Fibroblast of skin of left biceps (primary cell): ENCODE data around the gene SUFU.

Experiments
- DNase-seq, 2 experiments: peaks; one replicate each; pipeline ENCODE4 v3.0.0-alpha.2; 2013; ENCODE audit warnings: low read depth in 2 of 2

SUFU gene

GRCh38 chr10:102549549-102549948 lies 45.8 kb downstream of the SUFU start:
- no peak for DNase-seq

GRCh38 chr10:102550636-102551210 lies 47.0 kb downstream of the SUFU start:
- no peak for DNase-seq

- no peak for DNase-seq
These were observed 48.8 kb downstream of the SUFU start for GRCh38 chr10:102552533-102552932.

GRCh38 chr10:102553771-102554170 lies 50.0 kb downstream of the SUFU start:
- DNase-seq = no peak

- DNase-seq = no peak
These were observed 50.8 kb downstream of the SUFU start for GRCh38 chr10:102554531-102554930.

GRCh38 chr10:102555781-102556328 lies 52.1 kb downstream of the SUFU start:
- no peak for DNase-seq

GRCh38 chr10:102557569-102557968 lies 53.8 kb downstream of the SUFU start:
- no peak for DNase-seq

GRCh38 chr10:102559764-102560163 lies 56.0 kb downstream of the SUFU start:
- DNase-seq = no peak

- no peak for DNase-seq
These were observed 60.5 kb downstream of the SUFU start for GRCh38 chr10:102564209-102564834.

- DNase-seq = no peak
These were observed 62.0 kb downstream of the SUFU start for GRCh38 chr10:102565793-102566192.

- DNase-seq = no peak
These were observed 75.0 kb downstream of the SUFU start for GRCh38 chr10:102578782-102579181.

GRCh38 chr10:102579328-102579727 lies 75.6 kb downstream of the SUFU start:
- DNase-seq = no peak

GRCh38 chr10:102580230-102580629 lies 76.5 kb downstream of the SUFU start:
- DNase-seq = no peak

- DNase-seq = no peak
These were observed 77.6 kb downstream of the SUFU start for GRCh38 chr10:102581401-102581800.

- no peak for DNase-seq
These were observed 78.3 kb downstream of the SUFU start for GRCh38 chr10:102581981-102582580.

- peak; percentile 61 to 62 for DNase-seq
These were observed 80.0 kb downstream of the SUFU start for GRCh38 chr10:102583435-102584417.

GRCh38 chr10:102585026-102585425 lies 81.3 kb downstream of the SUFU start:
- DNase-seq = no peak

- no peak for DNase-seq
These were observed 83.1 kb downstream of the SUFU start for GRCh38 chr10:102586858-102587257.

GRCh38 chr10:102588875-102589274 lies 85.1 kb downstream of the SUFU start:
- DNase-seq = no peak

- DNase-seq = no peak
These were observed 89.5 kb downstream of the SUFU start for GRCh38 chr10:102593074-102593803.

- no peak for DNase-seq
These were observed 90.0 kb downstream of the SUFU start for GRCh38 chr10:102593804-102594079.

GRCh38 chr10:102595293-102595692 lies 91.5 kb downstream of the SUFU start:
- no peak for DNase-seq
